DMS79 (cell line): ENCODE data around the gene SYNCRIP.
A peak's percentile ranks its signal among the peaks of the same experiment; 100 is the strongest.
"Not testable (repeated sequence)": the region's sequence is repeated elsewhere in the genome, so short reads cannot be mapped to it uniquely, and the experiment has no call there.

Experiments used
- DNase-seq: peaks from one replicate; lab custom pipeline; 2025; lab: John Stamatoyannopoulos, UW

Gene SYNCRIP

GRCh38 chr6:85669735-85670194 is 27.1 kb upstream of the SYNCRIP start:
- no peak for DNase-seq

GRCh38 chr6:85662251-85662650 is 19.6 kb upstream of the SYNCRIP start:
- no peak for DNase-seq

GRCh38 chr6:85660181-85660611 is 17.5 kb upstream of the SYNCRIP start:
- DNase-seq, result no peak

GRCh38 chr6:85650606-85651005 is 7.9 kb upstream of the SYNCRIP start:
- no peak for DNase-seq

GRCh38 chr6:85644279-85644762 is 1.6 kb upstream of the SYNCRIP start:
- DNase-seq, result no peak

GRCh38 chr6:85643537-85644278 is 1.0 kb upstream of the SYNCRIP start:
- peak; percentile 89 for DNase-seq

- peak; percentile 10 for DNase-seq
Observed at GRCh38 chr6:85641897-85642773, 551 bp downstream of the SYNCRIP start.

GRCh38 chr6:85641522-85641896 is 1.2 kb downstream of the SYNCRIP start:
- no peak for DNase-seq

GRCh38 chr6:85640821-85641220 is 1.9 kb downstream of the SYNCRIP start:
- DNase-seq, result no peak

- DNase-seq, result no peak
Observed at GRCh38 chr6:85637579-85637978, 5.1 kb downstream of the SYNCRIP start.

- no peak for DNase-seq
Observed at GRCh38 chr6:85632164-85632942, 10.3 kb downstream of the SYNCRIP start.

- not testable (repeated sequence) for DNase-seq
Observed at GRCh38 chr6:85631117-85631516, 11.6 kb downstream of the SYNCRIP start.

GRCh38 chr6:85628353-85628752 is 14.3 kb downstream of the SYNCRIP start:
- DNase-seq, result no peak

GRCh38 chr6:85620308-85620707 is 22.4 kb downstream of the SYNCRIP start:
- no peak for DNase-seq

- DNase-seq, result no peak
Observed at GRCh38 chr6:85614780-85615179, 27.9 kb downstream of the SYNCRIP start.

- DNase-seq, result no peak
Observed at GRCh38 chr6:85612690-85613474, 29.8 kb downstream of the SYNCRIP start.

- DNase-seq, result no peak
Observed at GRCh38 chr6:85610182-85610895, 32.3 kb downstream of the SYNCRIP start.

GRCh38 chr6:85602100-85602499 is 40.6 kb downstream of the SYNCRIP start:
- DNase-seq, result no peak

GRCh38 chr6:85600713-85601313 is 41.9 kb downstream of the SYNCRIP start:
- no peak for DNase-seq
